K562 (cell line): Measurements from ENCODE around the gene PBX1. TPM values are rescaled to one million over a fixed set of nuclear protein-coding genes. Genes with fewer than 3 reads are reported as not detected.

Experiments used
- ATAC-seq: fragments of 200-7000 bp; cut with Tn5 transposase; 3 replicates; pipeline ENCODE4 v1.9.1; 2020; ENCODE audit warnings: moderate library complexity
- BruUV-seq: library from RNA; stranded (reverse); fragments of 400-500 nt; replicated peaks from 2 replicates; lab custom pipeline; 2021; lab: Mats Ljungman, UMichigan
- CTCF ChIA-PET: fragments of 300-600 bp; formaldehyde crosslinking; extraction: SDS; loops from one replicate; lab custom pipeline; 2021; ENCODE audit warnings: low intra/inter-chr PET ratio; lab: Yijun Ruan, JAX
- POLR2A ChIA-PET: fragments of 300-600, 350-650 bp; sonication (Branson Sonifier 250); formaldehyde crosslinking; extraction: SDS; loops from one replicate; lab custom pipeline; 2021; ENCODE audit warnings: antibody characterized with exemption, inconsistent platforms; lab: Yijun Ruan, JAX
- DNase-seq, 4 experiments: peaks; one replicate each; pipeline versions ENCODE4 v3.0.0 to v3.0.0-alpha.2; 2011 to 2018; ENCODE audit warnings: low spot score in 3 of 4, mixed read lengths in 3 of 4; ENCODE audit errors: extremely low read depth in 1 of 4
- FAIRE-seq: peaks from 2 replicates; lab custom pipeline; 2011; peaks lifted over from hg19 to GRCh38; lab: Jason Lieb, UNC
- H2AFZ ChIP-seq: 2 replicates; pipeline ENCODE4 v1.6.0; 2011; ENCODE audit warnings: low read depth, low read length, control low read depth, inconsistent platforms
- H3K27ac ChIP-seq: fragments of 200-600 bp; 3 replicates; pipeline ENCODE4 v1.8.0; 2011; ENCODE audit warnings: low read depth, mild to moderate bottlenecking, control low read depth, inconsistent platforms, low read length, moderate library complexity, mixed read lengths; ENCODE audit errors: extremely low read depth
- H3K27me3 ChIP-seq, 2 experiments: fragments of 300-600 bp in 1 of 2; 2 replicates in 1 of 2; 3 replicates in 1 of 2; pipeline versions ENCODE4 v1.6.0 to v1.8.0; 2011; ENCODE audit warnings: inconsistent platforms in 2 of 2, low read length in 2 of 2, mild to moderate bottlenecking in 1 of 2, mixed read lengths in 1 of 2, moderate library complexity in 1 of 2; ENCODE audit not compliant: control insufficient read depth in 2 of 2, insufficient read depth in 2 of 2
- H3K36me3 ChIP-seq: fragments of 300-600 bp; 3 replicates; pipeline ENCODE4 v1.8.0; 2011; ENCODE audit warnings: mild to moderate bottlenecking, low read length, inconsistent platforms; ENCODE audit not compliant: control insufficient read depth, insufficient read depth
- H3K4me1 ChIP-seq, 2 experiments: fragments of 200-600 bp in 1 of 2; replicated peaks in 1 of 2; 2 replicates in 1 of 2; 3 replicates in 1 of 2; pipeline versions ENCODE4 v1.5.1 to v1.8.0; 2011; ENCODE audit warnings: inconsistent platforms in 2 of 2, low read length in 2 of 2, mild to moderate bottlenecking in 1 of 2, mixed read lengths in 1 of 2, moderate library complexity in 1 of 2; ENCODE audit not compliant: control insufficient read depth in 2 of 2, insufficient read depth in 2 of 2
- H3K4me2 ChIP-seq: 2 replicates; pipeline ENCODE4 v1.6.1; 2011; ENCODE audit warnings: low read length, control low read depth, inconsistent platforms, mixed read lengths; ENCODE audit not compliant: insufficient read depth
- H3K4me3 ChIP-seq: fragments of 200-600 bp; sonication (generic), shearing (Covaris generic); 2 replicates; pipeline ENCODE4 v1.5.1; 2016; ENCODE audit warnings: control low read depth, inconsistent platforms
- H3K79me2 ChIP-seq: fragments of 200-600 bp; 3 replicates; pipeline ENCODE4 v1.8.0; 2011; ENCODE audit warnings: low read length, inconsistent platforms; ENCODE audit not compliant: control insufficient read depth, insufficient read depth
- H3K9ac ChIP-seq, 2 experiments: 2 replicates each; pipeline versions ENCODE4 v1.6.0 to v1.6.1; 2011; ENCODE audit warnings: low read depth in 2 of 2, low read length in 2 of 2, control low read depth in 1 of 2, inconsistent platforms in 1 of 2, mild to moderate bottlenecking in 1 of 2, mixed read lengths in 1 of 2; ENCODE audit not compliant: insufficient read depth in 1 of 2
- H3K9me1 ChIP-seq: one replicate; pipeline ENCODE4 v1.6.0; 2011; ENCODE audit warnings: inconsistent platforms, mild to moderate bottlenecking, low read length, moderate library complexity; ENCODE audit not compliant: control insufficient read depth, insufficient read depth
- H3K9me3 ChIP-seq: replicated peaks from 2 replicates; pipeline ENCODE4 v1.5.1; 2011; ENCODE audit warnings: low read depth, low read length, inconsistent platforms; ENCODE audit not compliant: control insufficient read depth, insufficient read depth
- H4K20me1 ChIP-seq: replicated peaks from 2 replicates; pipeline ENCODE4 v1.6.1; 2011; ENCODE audit warnings: low read length, inconsistent platforms, mixed read lengths; ENCODE audit not compliant: control insufficient read depth, insufficient read depth
- MAFK ChIP-seq: IDR thresholded peaks from 2 replicates; pipeline ENCODE4 v1.6.1; 2011; ENCODE audit warnings: low read length, improper control_type of control experiment
- NEUROD1 ChIP-seq: fragments of 150-350 bp; IDR thresholded peaks from 2 replicates; pipeline ENCODE4 v1.6.1; 2014; ENCODE audit warnings: borderline replicate concordance, low read length, low read depth; ENCODE audit not compliant: partially characterized antibody
- RCOR1 ChIP-seq, 2 experiments: IDR thresholded peaks; 2 replicates each; pipeline ENCODE4 v1.6.1; 2012; ENCODE audit warnings: low read depth in 2 of 2, low read length in 2 of 2, borderline replicate concordance in 1 of 2, improper control_type of control experiment in 1 of 2
- SAFB2 ChIP-seq: fragments of 200-400 bp; formaldehyde crosslinking; IDR thresholded peaks from 2 replicates; pipeline ENCODE4 v1.6.1; 2018; ENCODE audit warnings: borderline replicate concordance, low read length, low read depth, moderate library complexity; ENCODE audit not compliant: severe bottlenecking
- TCF3 ChIP-seq: sonication (generic); formaldehyde crosslinking; IDR thresholded peaks from 2 replicates; pipeline ENCODE4 v1.4.0; 2020; ENCODE audit warnings: mild to moderate bottlenecking, missing genetic modification reagents
- TRIM24 ChIP-seq, 2 experiments: fragments of 450-650 bp; IDR thresholded peaks; 2 replicates each; pipeline ENCODE4 v1.6.1; 2016
- ZC3H11A ChIP-seq: IDR thresholded peaks from 2 replicates; pipeline ENCODE4 v1.6.1; 2012; ENCODE audit warnings: low read depth, low read length, improper control_type of control experiment
- ZNF175 ChIP-seq: fragments of 200-800 bp; sonication (Bioruptor generic); IDR thresholded peaks from 2 replicates; pipeline ENCODE4 v1.6.1; 2016; ENCODE audit warnings: low read depth, mild to moderate bottlenecking, missing genetic modification characterization, missing compliant biosample characterization
- ZNF668 ChIP-seq: fragments of 250-450 bp; sonication (Bioruptor Pico); IDR thresholded peaks from 2 replicates; pipeline ENCODE4 v1.8.0; 2022; ENCODE audit warnings: mild to moderate bottlenecking, inconsistent platforms
- WGBS: fragments of 100-300 bp; shearing (Covaris generic); methylation state at CpG from one replicate; pipeline ENCODE4 v1.1.6; 2016; ENCODE audit warnings: low coverage, mixed read lengths; ENCODE audit not compliant: insufficient coverage; ENCODE audit errors: missing lambda C conversion rate; 5-methylcytosine and 5-hydroxymethylcytosine counted together
- in situ Hi-C: fragments of 300-500 bp; cut with MboI; formaldehyde crosslinking; loops from 4 replicates; pipeline ENCODE4 v1.15.0; 2018; ENCODE audit warnings: inconsistent platforms, mixed read lengths
- intact Hi-C: fragments of 100-400 bp; cut with micrococcal nuclease; formaldehyde crosslinking; loops from 2 replicates; pipeline ENCODE4 v1.14.2; 2022
- polyA plus RNA-seq, 8 experiments: library from polyadenylated mRNA; depleted of rRNA in 4 of 8; stranded (reverse) in 5 of 8; unstranded in 3 of 8; fragments of >200 nt; fragmentation: Nextera tagmentation in 2 of 8; fragmentation: Illumina TruSeq in 1 of 8; extraction: Ambion mirVana in 2 of 8; extraction: Trizol in 1 of 8; gene quantifications; 2 replicates each; pipeline versions ENCODE4 v1.2.1 to v1.2.3, GENCODE V29; 2011 to 2014; ENCODE audit warnings: inconsistent platforms in 1 of 8, missing spikeins in 1 of 8
- total RNA-seq, 7 experiments: library from RNA; depleted of rRNA in 6 of 7; stranded (reverse); fragments of >200 nt in 6 of 7; fragmentation: Illumina TruSeq in 2 of 7; extraction: Trizol in 2 of 7; gene quantifications; 2 replicates each; pipeline versions ENCODE4 v1.2.1 to v1.2.3, GENCODE V29; 2011 to 2021; ENCODE audit warnings: low replicate concordance in 1 of 7
- TF ChIP-seq, protein P1 (sequence below): fragments of 250-450 bp; sonication (Bioruptor Pico); IDR thresholded peaks from 2 replicates; pipeline ENCODE4 v1.5.0; 2021; ENCODE audit warnings: mild to moderate bottlenecking, moderate library complexity
- TF ChIP-seq, protein P2 (sequence below): IDR thresholded peaks from 2 replicates; pipeline ENCODE4 v1.6.1; 2014; ENCODE audit warnings: antibody characterized with exemption
- TF ChIP-seq, protein P3 (sequence below), 2 experiments: fragments of 450-650 bp; IDR thresholded peaks; 2 replicates each; pipeline ENCODE4 v1.6.1; 2018; ENCODE audit warnings: mild to moderate bottlenecking in 2 of 2, low read depth in 1 of 2; ENCODE audit not compliant: partially characterized antibody in 2 of 2

The PBX1 gene
- total and polyA plus RNA-seq, 9 of the 15 experiments (the other 6 are each of a cell fraction or from before 2014, with no cell fraction given): 0.03 to 0.62 (median 0.17) TPM

GRCh38 chr1:164735315-164736052 is 176.5 kb downstream of the PBX1 start:
- no peaks in the 10 kb centered on the region for H3K36me3 ChIP-seq
- no peak for FAIRE-seq
- no peak overlapping the region for H3K9ac ChIP-seq
- no peaks in the 10 kb centered on the region for H3K79me2 ChIP-seq
- no peaks in the 10 kb centered on the region for H3K27me3 ChIP-seq
- no peaks in the 10 kb centered on the region for H3K9me1 ChIP-seq
- H3K4me1 ChIP-seq: peaks cover 5 to 11% of the 10 kb centered on the region in 2 experiments; a peak in 4 of 5 replicates
- H3K4me2 ChIP-seq: peak overlapping the region; percentile 20; the same call in 1 of the 2 replicates
- H2AFZ ChIP-seq: peak overlapping the region; percentile 18; the same call in 1 of the 2 replicates
- ChIA-PET CTCF (no interaction called here), POLR2A (interaction anchor here (0.6 to 1.3 kb wide), 4 partner anchors 9 to 65 kb away, joined by 3 to 6 read pairs (median 3); no protein-coding TSS in a partner anchor)
- no peak overlapping the region for H3K27ac ChIP-seq
- 9% methylated on average over 7 of the region's 7 CpGs for WGBS
- peak in 3 of 4 experiments; percentile 17 to 50 (median 33) for DNase-seq
- ATAC-seq: peak; percentile 89
- no peaks in the 10 kb centered on the region for H3K9me3 ChIP-seq
- in situ Hi-C loops (no loop called here), intact Hi-C loops (loop anchor here (2.0 kb wide), 1 partner anchor 23 kb away; no protein-coding TSS in a partner anchor)
- BruUV-seq: no TSS peak
- no peak overlapping the region for H3K4me3 ChIP-seq
- no peaks in the 10 kb centered on the region for H4K20me1 ChIP-seq
- TF ChIP-seq ZNF668 (CRISPR knock-in tag): no peak
- no peak for TF ChIP-seq TRIM24 (IDR thresholded peaks at IDR 0.05)
- TF ChIP-seq TCF3 (CRISPR knock-in tag): peak; percentile 23; the same call in 1 of the 2 replicates
- no peak for TF ChIP-seq MAFK
- TF ChIP-seq, protein P1, sequence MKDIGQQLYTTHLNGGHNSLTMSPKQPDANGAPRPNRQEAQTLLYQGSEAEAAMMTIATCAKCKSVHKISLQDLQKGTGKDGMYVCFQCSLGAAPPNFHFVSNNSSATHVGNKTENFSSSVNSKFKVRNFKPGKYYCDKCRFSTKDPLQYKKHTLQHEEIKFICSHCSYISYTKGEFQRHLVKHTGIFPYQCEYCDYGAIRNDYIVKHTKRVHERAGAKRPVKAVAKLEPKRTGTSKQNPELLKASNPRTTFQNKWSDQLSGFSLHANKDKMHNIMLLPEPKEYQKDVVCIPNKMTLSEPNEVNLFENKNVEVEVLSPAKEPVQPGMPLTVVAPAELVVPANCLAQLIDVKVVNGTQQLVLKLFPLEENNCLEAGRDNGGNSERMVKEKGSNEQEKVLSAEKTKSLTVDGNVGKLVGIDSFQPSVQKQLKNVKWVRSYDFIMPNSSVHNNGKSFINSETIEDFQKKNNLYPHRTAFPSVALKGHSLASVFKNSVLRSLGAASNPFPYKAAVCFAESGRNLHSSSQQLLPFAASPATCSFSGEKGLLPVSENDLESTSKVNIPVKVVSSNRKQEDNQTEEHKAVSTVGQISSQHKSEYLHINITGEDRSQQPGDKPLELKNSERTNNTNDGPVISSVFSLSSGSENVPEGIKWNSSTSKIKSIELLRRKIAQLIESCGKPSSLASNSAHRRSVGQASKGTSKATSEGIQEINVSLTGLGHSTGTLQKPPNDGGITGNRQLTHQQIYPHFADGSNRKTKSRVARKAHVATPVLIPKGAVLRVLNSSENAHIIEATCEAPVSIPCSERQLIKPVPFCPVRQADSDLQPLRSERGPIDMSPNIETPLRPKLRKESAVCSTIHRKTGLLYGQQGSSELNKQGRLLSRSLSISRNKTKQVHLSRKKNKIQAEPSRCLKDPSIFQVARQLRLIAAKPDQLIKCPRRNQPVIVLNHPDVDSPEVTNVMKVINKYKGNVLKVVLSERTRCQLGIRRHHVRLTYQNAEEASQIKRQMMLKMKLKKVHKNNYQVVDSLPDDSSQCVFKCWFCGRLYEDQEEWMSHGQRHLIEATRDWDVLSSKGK: no peak
- no peak for TF ChIP-seq NEUROD1
- TF ChIP-seq ZC3H11A: no peak
- TF ChIP-seq, protein P2, sequence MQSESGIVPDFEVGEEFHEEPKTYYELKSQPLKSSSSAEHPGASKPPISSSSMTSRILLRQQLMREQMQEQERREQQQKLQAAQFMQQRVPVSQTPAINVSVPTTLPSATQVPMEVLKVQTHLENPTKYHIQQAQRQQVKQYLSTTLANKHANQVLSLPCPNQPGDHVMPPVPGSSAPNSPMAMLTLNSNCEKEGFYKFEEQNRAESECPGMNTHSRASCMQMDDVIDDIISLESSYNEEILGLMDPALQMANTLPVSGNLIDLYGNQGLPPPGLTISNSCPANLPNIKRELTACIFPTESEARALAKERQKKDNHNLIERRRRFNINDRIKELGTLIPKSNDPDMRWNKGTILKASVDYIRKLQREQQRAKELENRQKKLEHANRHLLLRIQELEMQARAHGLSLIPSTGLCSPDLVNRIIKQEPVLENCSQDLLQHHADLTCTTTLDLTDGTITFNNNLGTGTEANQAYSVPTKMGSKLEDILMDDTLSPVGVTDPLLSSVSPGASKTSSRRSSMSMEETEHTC: peak; percentile 69
- no peak for TF ChIP-seq ZNF175 (CRISPR knock-in tag)
- TF ChIP-seq, protein P3, sequence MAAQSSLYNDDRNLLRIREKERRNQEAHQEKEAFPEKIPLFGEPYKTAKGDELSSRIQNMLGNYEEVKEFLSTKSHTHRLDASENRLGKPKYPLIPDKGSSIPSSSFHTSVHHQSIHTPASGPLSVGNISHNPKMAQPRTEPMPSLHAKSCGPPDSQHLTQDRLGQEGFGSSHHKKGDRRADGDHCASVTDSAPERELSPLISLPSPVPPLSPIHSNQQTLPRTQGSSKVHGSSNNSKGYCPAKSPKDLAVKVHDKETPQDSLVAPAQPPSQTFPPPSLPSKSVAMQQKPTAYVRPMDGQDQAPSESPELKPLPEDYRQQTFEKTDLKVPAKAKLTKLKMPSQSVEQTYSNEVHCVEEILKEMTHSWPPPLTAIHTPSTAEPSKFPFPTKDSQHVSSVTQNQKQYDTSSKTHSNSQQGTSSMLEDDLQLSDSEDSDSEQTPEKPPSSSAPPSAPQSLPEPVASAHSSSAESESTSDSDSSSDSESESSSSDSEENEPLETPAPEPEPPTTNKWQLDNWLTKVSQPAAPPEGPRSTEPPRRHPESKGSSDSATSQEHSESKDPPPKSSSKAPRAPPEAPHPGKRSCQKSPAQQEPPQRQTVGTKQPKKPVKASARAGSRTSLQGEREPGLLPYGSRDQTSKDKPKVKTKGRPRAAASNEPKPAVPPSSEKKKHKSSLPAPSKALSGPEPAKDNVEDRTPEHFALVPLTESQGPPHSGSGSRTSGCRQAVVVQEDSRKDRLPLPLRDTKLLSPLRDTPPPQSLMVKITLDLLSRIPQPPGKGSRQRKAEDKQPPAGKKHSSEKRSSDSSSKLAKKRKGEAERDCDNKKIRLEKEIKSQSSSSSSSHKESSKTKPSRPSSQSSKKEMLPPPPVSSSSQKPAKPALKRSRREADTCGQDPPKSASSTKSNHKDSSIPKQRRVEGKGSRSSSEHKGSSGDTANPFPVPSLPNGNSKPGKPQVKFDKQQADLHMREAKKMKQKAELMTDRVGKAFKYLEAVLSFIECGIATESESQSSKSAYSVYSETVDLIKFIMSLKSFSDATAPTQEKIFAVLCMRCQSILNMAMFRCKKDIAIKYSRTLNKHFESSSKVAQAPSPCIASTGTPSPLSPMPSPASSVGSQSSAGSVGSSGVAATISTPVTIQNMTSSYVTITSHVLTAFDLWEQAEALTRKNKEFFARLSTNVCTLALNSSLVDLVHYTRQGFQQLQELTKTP (IDR thresholded peaks at IDR 0.05; ENCODE audit: low read depth in 1 of 2, partially characterized antibody in 2 of 2): no peak
- TF ChIP-seq SAFB2: no peak
- TF ChIP-seq RCOR1 (IDR thresholded peaks at IDR 0.05; ENCODE audit: borderline replicate concordance in 1 of 2, low read depth in 2 of 2, low read length in 2 of 2): 0 out of 4 replicates have a peak, but pooled peaks of 1 of the 2 experiments have one; percentile 35
